Thyroid gland (tissue), 4 donors: Measurements from ENCODE around the gene PCYOX1L. TPM values are rescaled to one million over a fixed set of nuclear protein-coding genes. Genes with fewer than 3 reads are reported as not detected.

ENCODE experiments used
- DNase-seq, 2 donors: peaks; one replicate each; pipeline ENCODE4 v3.0.0-alpha.2; 2019
- H3K27ac ChIP-seq, 3 donors: fragments of 200-600 bp; sonication (generic); 1 replicate in 2 of 3; 2 replicates in 1 of 3; pipeline ENCODE4 v1.5.1; 2016 to 2019; ENCODE audit warnings: mild to moderate bottlenecking in 1 of 3, moderate library complexity in 1 of 3
- H3K27me3 ChIP-seq: fragments of 200-600 bp; sonication (generic); one replicate; pipeline ENCODE4 v1.5.1; 2019
- H3K36me3 ChIP-seq, 2 donors: fragments of 200-600 bp; sonication (generic); one replicate each; pipeline ENCODE4 v1.5.1; 2016 to 2019
- H3K4me1 ChIP-seq, 2 donors: fragments of 200-600 bp; sonication (generic); one replicate each; pipeline ENCODE4 v1.5.1; 2017 to 2019
- H3K4me3 ChIP-seq, 3 donors: fragments of 200-600 bp; sonication (generic); replicated peaks in 1 of 3; 1 replicate in 2 of 3; 2 replicates in 1 of 3; pipeline ENCODE4 v1.5.1; 2016; ENCODE audit warnings: mild to moderate bottlenecking in 1 of 3
- H3K9me3 ChIP-seq: fragments of 200-600 bp; sonication (generic); one replicate; pipeline ENCODE4 v1.5.1; 2017
- POLR2A ChIP-seq, 2 donors: fragments of 450-650 bp; IDR thresholded peaks; one replicate each; pipeline ENCODE4 v1.6.1; 2017; ENCODE audit warnings: antibody characterized with exemption in 2 of 2, mild to moderate bottlenecking in 2 of 2, moderate library complexity in 1 of 2
- WGBS, 2 donors: methylation state at CpG; one replicate each; pipeline ENCODE4 v1.1.5; 2017; 5-methylcytosine and 5-hydroxymethylcytosine counted together
- intact Hi-C: fragments of 100-400 bp; cut with DNase I; formaldehyde crosslinking; loops from one replicate; pipeline ENCODE4 v1.15.1; 2023
- total RNA-seq, 4 donors: library from RNA; depleted of rRNA; stranded (reverse); fragments of >200 nt; gene quantifications; one replicate each; pipeline ENCODE4 v1.2.3, GENCODE V29; 2016
- TF ChIP-seq, protein P1 (sequence below), 6 experiments: fragments of 200-600 bp in 3 of 6; fragments of 450-650 bp in 3 of 6; sonication (generic) in 3 of 6; IDR thresholded peaks; one replicate each; pipeline ENCODE4 v1.5.1; 2016 to 2019; ENCODE audit warnings: antibody characterized with exemption in 6 of 6, mild to moderate bottlenecking in 2 of 6, inconsistent platforms in 1 of 6, moderate library complexity in 1 of 6

Gene PCYOX1L
- total RNA-seq, 4 donors from 2014 or later: 1.8 to 4.4 (median 2.4) TPM

GRCh38 chr5:149352169-149352568 lies 5.7 kb upstream of the PCYOX1L start:
- intact Hi-C loops: no loop called here
- no peak overlapping the region for H3K27ac ChIP-seq
- no peak overlapping the region for H3K4me3 ChIP-seq
- TF ChIP-seq POLR2A (IDR thresholded peaks at IDR 0.05): no peak
- TF ChIP-seq, protein P1, sequence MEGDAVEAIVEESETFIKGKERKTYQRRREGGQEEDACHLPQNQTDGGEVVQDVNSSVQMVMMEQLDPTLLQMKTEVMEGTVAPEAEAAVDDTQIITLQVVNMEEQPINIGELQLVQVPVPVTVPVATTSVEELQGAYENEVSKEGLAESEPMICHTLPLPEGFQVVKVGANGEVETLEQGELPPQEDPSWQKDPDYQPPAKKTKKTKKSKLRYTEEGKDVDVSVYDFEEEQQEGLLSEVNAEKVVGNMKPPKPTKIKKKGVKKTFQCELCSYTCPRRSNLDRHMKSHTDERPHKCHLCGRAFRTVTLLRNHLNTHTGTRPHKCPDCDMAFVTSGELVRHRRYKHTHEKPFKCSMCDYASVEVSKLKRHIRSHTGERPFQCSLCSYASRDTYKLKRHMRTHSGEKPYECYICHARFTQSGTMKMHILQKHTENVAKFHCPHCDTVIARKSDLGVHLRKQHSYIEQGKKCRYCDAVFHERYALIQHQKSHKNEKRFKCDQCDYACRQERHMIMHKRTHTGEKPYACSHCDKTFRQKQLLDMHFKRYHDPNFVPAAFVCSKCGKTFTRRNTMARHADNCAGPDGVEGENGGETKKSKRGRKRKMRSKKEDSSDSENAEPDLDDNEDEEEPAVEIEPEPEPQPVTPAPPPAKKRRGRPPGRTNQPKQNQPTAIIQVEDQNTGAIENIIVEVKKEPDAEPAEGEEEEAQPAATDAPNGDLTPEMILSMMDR (IDR thresholded peaks at IDR 0.05): no peak
- H3K27me3 ChIP-seq: no peaks in the 10 kb centered on the region
- H3K9me3 ChIP-seq: no peaks in the 10 kb centered on the region
- peaks cover 34 to 56% of the 10 kb centered on the region in 2 donors for H3K36me3 ChIP-seq
- 83 to 85% methylated on average over 4 of the region's 4 CpGs for WGBS, 2 donors
- no peaks in the 10 kb centered on the region for H3K4me1 ChIP-seq
- no peak for DNase-seq

- no peak for DNase-seq
- intact Hi-C loops: no loop called here
Observed at GRCh38 chr5:149353911-149354310, 3.9 kb upstream of the PCYOX1L start.

DNA sequence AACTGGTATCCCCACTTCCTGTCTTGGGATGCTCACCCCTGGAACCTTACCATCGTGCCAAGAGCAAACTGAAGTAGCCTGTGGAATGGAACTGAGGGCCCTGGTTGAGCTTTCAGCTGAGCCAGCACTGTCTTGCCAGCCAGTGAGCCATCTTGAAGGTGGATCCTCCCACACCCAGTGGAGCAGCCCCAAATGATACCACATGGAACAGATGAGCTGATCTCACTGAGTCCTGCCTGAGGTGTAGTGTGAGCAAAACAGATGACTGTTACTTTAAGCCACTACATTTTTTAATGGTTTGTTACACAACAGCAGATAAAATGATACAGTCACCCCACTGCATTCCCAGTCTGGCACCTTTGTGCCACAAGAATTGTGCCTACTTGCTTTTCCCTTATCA lies 2.2 kb upstream of the PCYOX1L start:
- H3K27ac ChIP-seq: no peak overlapping the region
- peaks cover 3 to 7% of the 10 kb centered on the region in 2 donors for H3K4me1 ChIP-seq
- WGBS, 2 donors: 91 to 93% methylated on average over 1 of the region's 1 CpG
- TF ChIP-seq POLR2A (IDR thresholded peaks at IDR 0.05): no peak
- TF ChIP-seq, protein P1 (IDR thresholded peaks at IDR 0.05): no peak
- no peaks in the 10 kb centered on the region for H3K27me3 ChIP-seq
- DNase-seq: no peak
- intact Hi-C loops: no loop called here
- H3K4me3 ChIP-seq: no peak overlapping the region
- H3K36me3 ChIP-seq: peaks cover 11 to 33% of the 10 kb centered on the region in 2 donors
- no peaks in the 10 kb centered on the region for H3K9me3 ChIP-seq

More at GRCh38 chr5:149353911-149354310, 3.9 kb upstream of the PCYOX1L start:
- Histone ChIP-seq H3K27me3 (no peaks in the 10 kb centered on the region), H3K9me3 (no peaks in the 10 kb centered on the region), H3K4me3 (no peak overlapping the region), H3K4me1 (peaks cover 3 to 7% of the 10 kb centered on the region in 2 donors), H3K36me3 (peaks cover 29 to 50% of the 10 kb centered on the region in 2 donors), H3K27ac (no peak overlapping the region)
- TF ChIP-seq, protein P1 (IDR thresholded peaks at IDR 0.05): no peak
- no peak for TF ChIP-seq POLR2A (IDR thresholded peaks at IDR 0.05)
- 91 to 97% methylated on average over 2 of the region's 2 CpGs for WGBS, 2 donors

DNA sequence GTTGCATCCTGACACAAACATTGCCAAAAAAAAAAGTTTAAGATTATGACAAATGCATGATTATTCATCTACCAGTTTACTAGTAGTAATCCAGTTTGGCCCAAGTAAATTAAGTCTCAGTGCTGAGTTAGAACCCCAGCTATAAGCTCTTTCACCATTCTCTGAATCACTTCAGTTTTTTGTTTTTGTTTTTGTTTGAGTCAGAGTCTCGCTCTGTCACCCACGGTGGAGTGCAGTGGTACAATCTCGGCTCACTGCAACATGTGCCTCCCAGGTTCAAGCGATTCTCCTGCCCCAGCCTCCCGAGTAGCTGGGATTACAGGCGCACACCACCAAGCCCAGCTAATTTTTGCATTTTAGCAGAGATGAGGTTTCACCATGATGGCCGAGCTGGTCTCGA lies 1.5 kb upstream of the PCYOX1L start:
- Histone ChIP-seq H3K27ac (no peak overlapping the region), H3K4me1 (peaks cover 3 to 7% of the 10 kb centered on the region in 2 donors), H3K9me3 (no peaks in the 10 kb centered on the region), H3K27me3 (no peaks in the 10 kb centered on the region), H3K36me3 (peaks cover 4 to 26% of the 10 kb centered on the region in 2 donors), H3K4me3 (no peak overlapping the region)
- TF ChIP-seq, protein P1 (IDR thresholded peaks at IDR 0.05): no peak
- TF ChIP-seq POLR2A (IDR thresholded peaks at IDR 0.05): no peak
- 93 to 97% methylated on average over 8 of the region's 8 CpGs for WGBS, 2 donors
- DNase-seq: no peak
- intact Hi-C loops: no loop called here

GRCh38 chr5:149358294-149358651 lies 427 bp downstream of the PCYOX1L start:
- TF ChIP-seq POLR2A (IDR thresholded peaks at IDR 0.05): no peak
- TF ChIP-seq, protein P1 (IDR thresholded peaks at IDR 0.05): peak in 1 of 6 experiments; percentile 4
- peak; percentile 56 to 57 for DNase-seq
- peaks cover 0 to 10% of the 10 kb centered on the region in 2 donors for H3K36me3 ChIP-seq
- intact Hi-C loops: no loop called here
- peaks cover 3 to 7% of the 10 kb centered on the region in 2 donors for H3K4me1 ChIP-seq
- WGBS, 2 donors: 1 to 2% methylated on average over 9 to 18 of the region's 18 CpGs
- no peaks in the 10 kb centered on the region for H3K9me3 ChIP-seq
- no peaks in the 10 kb centered on the region for H3K27me3 ChIP-seq
- peak overlapping the region in 1 of 3 donors; percentile 61 for H3K27ac ChIP-seq
- H3K4me3 ChIP-seq: peak overlapping the region; percentile 21 to 76 (median 71)
